GM19468 (cell line): ENCODE results near the gene SMYD4.
"Not testable (repeated sequence)": the region's sequence is repeated elsewhere in the genome, so short reads cannot be mapped to it uniquely, and the experiment has no call there.

Source experiments
- ATAC-seq: cut with Tn5 transposase; IDR thresholded peaks from one replicate; pipeline ENCODE4 v1.9.1; 2021; ENCODE audit warnings: mild to moderate bottlenecking, moderate library complexity, moderate number of reproducible peaks; ENCODE audit not compliant: unreplicated experiment; ENCODE audit errors: extremely low read depth

SMYD4 gene

GRCh38 chr17:1834380-1835149, 4.9 kb upstream of the SMYD4 start:
- no peak for ATAC-seq

GRCh38 chr17:1830288-1830687, 586 bp upstream of the SMYD4 start:
- no peak for ATAC-seq

GRCh38 chr17:1829216-1829591, 498 bp downstream of the SMYD4 start:
- ATAC-seq: no peak

- ATAC-seq: no peak
Observed at GRCh38 chr17:1820528-1821252, 9.0 kb downstream of the SMYD4 start.

GRCh38 chr17:1813088-1813487, 16.6 kb downstream of the SMYD4 start:
- no peak for ATAC-seq

GRCh38 chr17:1810450-1811103, 19.1 kb downstream of the SMYD4 start:
- no peak for ATAC-seq

- not testable (repeated sequence) for ATAC-seq
Observed at GRCh38 chr17:1809815-1810214, 19.9 kb downstream of the SMYD4 start.

- ATAC-seq: no peak
Observed at GRCh38 chr17:1808644-1809043, 21.1 kb downstream of the SMYD4 start.

GRCh38 chr17:1807890-1808289, 21.8 kb downstream of the SMYD4 start:
- ATAC-seq: no peak

- ATAC-seq: no peak
Observed at GRCh38 chr17:1803280-1803679, 26.4 kb downstream of the SMYD4 start.

- ATAC-seq: no peak
Observed at GRCh38 chr17:1802429-1802828, 27.3 kb downstream of the SMYD4 start.

- no peak for ATAC-seq
Observed at GRCh38 chr17:1800712-1801111, 29.0 kb downstream of the SMYD4 start.

GRCh38 chr17:1800240-1800639, 29.5 kb downstream of the SMYD4 start:
- ATAC-seq: no peak

GRCh38 chr17:1797846-1798245, 31.9 kb downstream of the SMYD4 start:
- not testable (repeated sequence) for ATAC-seq

- ATAC-seq: no peak
Observed at GRCh38 chr17:1797323-1797722, 32.4 kb downstream of the SMYD4 start.

GRCh38 chr17:1796800-1797199, 32.9 kb downstream of the SMYD4 start:
- ATAC-seq: no peak

GRCh38 chr17:1793447-1793806, 36.3 kb downstream of the SMYD4 start:
- ATAC-seq: no peak

- ATAC-seq: no peak
Observed at GRCh38 chr17:1792495-1793446, 36.9 kb downstream of the SMYD4 start.

- no peak for ATAC-seq
Observed at GRCh38 chr17:1789936-1790335, 39.8 kb downstream of the SMYD4 start.

- no peak for ATAC-seq
Observed at GRCh38 chr17:1787301-1787902, 42.3 kb downstream of the SMYD4 start.
